ENCODE measurements around the gene LZTS3. TPM values are rescaled to one million over a fixed set of nuclear protein-coding genes. Genes with fewer than 3 reads are reported as not detected.

Gene LZTS3
- total and polyA plus RNA-seq, 2 of the 13 experiments (the other 11 are each of a cell fraction or from before 2014, with no cell fraction given) = 10.1 to 31.3 TPM

DNA sequence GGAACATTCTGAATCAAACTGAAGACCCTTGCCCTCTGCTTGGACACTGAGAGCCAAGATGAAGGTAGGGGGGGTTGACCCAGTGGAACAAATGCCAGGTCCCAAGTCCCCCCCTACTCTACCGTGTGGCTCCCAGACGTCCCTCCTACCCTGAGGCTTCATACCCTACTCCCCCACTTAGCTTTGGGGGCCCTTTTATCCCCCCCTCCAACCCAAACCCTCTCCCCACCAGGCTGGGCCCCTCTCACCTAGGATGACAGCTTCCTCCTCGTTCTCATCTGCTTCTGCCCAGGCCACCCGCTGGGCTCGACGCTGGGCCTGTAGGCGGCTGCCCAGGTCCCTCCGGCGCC is 29.6 kb upstream of the LZTS3 start (continued):
- TF ChIP-seq ZNF687 (CRISPR knock-in tag; IDR thresholded peaks at IDR 0.05) (no peak), ZNF597 (CRISPR knock-in tag; IDR thresholded peaks at IDR 0.05) (no peak), ZNF800 (CRISPR knock-in tag; IDR thresholded peaks at IDR 0.05) (peak; percentile 15; the same call in 1 of the 2 replicates), ZNF563 (CRISPR knock-in tag; IDR thresholded peaks at IDR 0.05) (no peak), ZBTB42 (CRISPR knock-in tag; IDR thresholded peaks at IDR 0.05) (no peak), ZNF460 (CRISPR knock-in tag; IDR thresholded peaks at IDR 0.05; ENCODE audit: borderline replicate concordance) (no peak), KAT2B (IDR thresholded peaks at IDR 0.05; ENCODE audit: borderline replicate concordance, low read depth, low read length) (no peak), ZNF772 (CRISPR knock-in tag; IDR thresholded peaks at IDR 0.05) (0 out of 2 replicates have a peak, but pooled peaks have one; percentile 19), THRA (CRISPR knock-in tag; IDR thresholded peaks at IDR 0.05; ENCODE audit: borderline replicate concordance) (no peak), POGZ (CRISPR knock-in tag; IDR thresholded peaks at IDR 0.05) (no peak), TOPORS (CRISPR knock-in tag; IDR thresholded peaks at IDR 0.05) (no peak), ESRRA (CRISPR knock-in tag; IDR thresholded peaks at IDR 0.05; ENCODE audit: low read depth) (no peak), ZNF556 (CRISPR knock-in tag; IDR thresholded peaks at IDR 0.05; ENCODE audit: borderline replicate concordance) (no peak), SP2 (CRISPR knock-in tag; IDR thresholded peaks at IDR 0.05) (no peak), NFATC3 (CRISPR knock-in tag; IDR thresholded peaks at IDR 0.05) (no peak), WIZ (CRISPR knock-in tag; IDR thresholded peaks at IDR 0.05) (no peak), PHB2 (IDR thresholded peaks at IDR 0.05; ENCODE audit: partially characterized antibody) (no peak), ZNF180 (CRISPR knock-in tag; IDR thresholded peaks at IDR 0.05; ENCODE audit: borderline replicate concordance, low read depth) (no peak), ELF4 (CRISPR knock-in tag; IDR thresholded peaks at IDR 0.05; ENCODE audit: borderline replicate concordance) (0 out of 2 replicates have a peak, but pooled peaks have one; percentile 10)
- TF ChIP-seq, protein P1, sequence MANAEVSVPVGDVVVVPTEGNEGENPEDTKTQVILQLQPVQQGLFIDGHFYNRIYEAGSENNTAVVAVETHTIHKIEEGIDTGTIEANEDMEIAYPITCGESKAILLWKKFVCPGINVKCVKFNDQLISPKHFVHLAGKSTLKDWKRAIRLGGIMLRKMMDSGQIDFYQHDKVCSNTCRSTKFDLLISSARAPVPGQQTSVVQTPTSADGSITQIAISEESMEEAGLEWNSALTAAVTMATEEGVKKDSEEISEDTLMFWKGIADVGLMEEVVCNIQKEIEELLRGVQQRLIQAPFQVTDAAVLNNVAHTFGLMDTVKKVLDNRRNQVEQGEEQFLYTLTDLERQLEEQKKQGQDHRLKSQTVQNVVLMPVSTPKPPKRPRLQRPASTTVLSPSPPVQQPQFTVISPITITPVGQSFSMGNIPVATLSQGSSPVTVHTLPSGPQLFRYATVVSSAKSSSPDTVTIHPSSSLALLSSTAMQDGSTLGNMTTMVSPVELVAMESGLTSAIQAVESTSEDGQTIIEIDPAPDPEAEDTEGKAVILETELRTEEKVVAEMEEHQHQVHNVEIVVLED (CRISPR knock-in tag; IDR thresholded peaks at IDR 0.05; ENCODE audit: borderline replicate concordance) = no peak
